Panc1 (cell line): ENCODE results near the gene PLEKHA7.

Experiments
- POLR2AphosphoS5 ChIP-seq: IDR thresholded peaks from 2 replicates; pipeline ENCODE4 v1.6.1; 2012; ENCODE audit warnings: mild to moderate bottlenecking, low read depth, low read length, moderate library complexity
- REST ChIP-seq, 2 experiments: IDR thresholded peaks; 2 replicates each; pipeline ENCODE4 v1.6.1; 2011 to 2012; ENCODE audit warnings: low read depth in 2 of 2, control low read depth in 1 of 2, low read length in 1 of 2, mild to moderate bottlenecking in 1 of 2, moderate library complexity in 1 of 2; ENCODE audit not compliant: insufficient read depth in 1 of 2
- SIN3A ChIP-seq: IDR thresholded peaks from 2 replicates; pipeline ENCODE4 v1.6.1; 2012; ENCODE audit warnings: low read depth, mild to moderate bottlenecking, low read length, moderate library complexity, borderline replicate concordance; ENCODE audit not compliant: insufficient read depth
- TCF7L2 ChIP-seq: IDR thresholded peaks from 2 replicates; pipeline ENCODE4 v1.6.1; 2011; ENCODE audit warnings: mild to moderate bottlenecking, low read depth, low read length, inconsistent platforms
- TF ChIP-seq, protein P1 (sequence below): fragments of 450-650 bp; IDR thresholded peaks from 2 replicates; pipeline ENCODE4 v1.5.1; 2017; ENCODE audit warnings: mild to moderate bottlenecking

DNA sequence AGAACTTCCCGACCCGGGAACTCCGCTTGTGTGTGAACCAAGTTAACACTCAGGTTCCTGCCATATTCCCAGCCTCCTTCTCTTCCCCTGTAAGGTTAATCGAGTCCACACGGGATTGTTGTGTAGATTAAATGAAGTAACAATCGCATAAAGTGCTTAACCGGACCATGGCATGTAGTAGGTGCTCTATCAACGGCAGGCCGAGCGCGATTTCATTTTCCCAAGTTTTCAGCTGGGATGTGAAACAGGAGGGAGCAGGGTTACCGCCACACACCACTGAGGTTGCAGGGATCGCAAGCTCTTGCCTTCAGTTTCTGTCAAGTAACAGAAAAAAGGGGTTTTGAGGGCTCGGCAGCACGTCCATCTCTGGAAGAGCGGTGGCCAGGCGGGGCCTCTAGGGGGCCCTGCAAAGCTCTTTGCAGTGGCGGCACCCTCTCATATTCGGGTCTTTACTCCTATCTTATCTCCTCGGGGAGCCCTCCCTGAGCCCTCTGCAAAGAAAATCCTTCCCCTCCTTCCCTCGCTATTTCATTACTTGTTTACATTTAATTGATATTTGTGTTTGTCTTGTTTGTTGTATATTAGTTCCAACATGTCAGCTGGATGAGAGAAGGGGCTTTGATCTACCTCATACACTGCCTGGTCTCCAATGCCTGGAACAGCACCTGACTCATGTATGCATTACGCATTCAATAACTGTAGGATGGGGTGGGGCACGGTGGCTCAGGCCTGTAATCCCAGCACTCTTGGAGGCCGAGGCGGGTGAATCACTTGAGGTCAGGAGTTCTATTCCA lies 816 bp upstream of the PLEKHA7 start:
- TF ChIP-seq, protein P1, sequence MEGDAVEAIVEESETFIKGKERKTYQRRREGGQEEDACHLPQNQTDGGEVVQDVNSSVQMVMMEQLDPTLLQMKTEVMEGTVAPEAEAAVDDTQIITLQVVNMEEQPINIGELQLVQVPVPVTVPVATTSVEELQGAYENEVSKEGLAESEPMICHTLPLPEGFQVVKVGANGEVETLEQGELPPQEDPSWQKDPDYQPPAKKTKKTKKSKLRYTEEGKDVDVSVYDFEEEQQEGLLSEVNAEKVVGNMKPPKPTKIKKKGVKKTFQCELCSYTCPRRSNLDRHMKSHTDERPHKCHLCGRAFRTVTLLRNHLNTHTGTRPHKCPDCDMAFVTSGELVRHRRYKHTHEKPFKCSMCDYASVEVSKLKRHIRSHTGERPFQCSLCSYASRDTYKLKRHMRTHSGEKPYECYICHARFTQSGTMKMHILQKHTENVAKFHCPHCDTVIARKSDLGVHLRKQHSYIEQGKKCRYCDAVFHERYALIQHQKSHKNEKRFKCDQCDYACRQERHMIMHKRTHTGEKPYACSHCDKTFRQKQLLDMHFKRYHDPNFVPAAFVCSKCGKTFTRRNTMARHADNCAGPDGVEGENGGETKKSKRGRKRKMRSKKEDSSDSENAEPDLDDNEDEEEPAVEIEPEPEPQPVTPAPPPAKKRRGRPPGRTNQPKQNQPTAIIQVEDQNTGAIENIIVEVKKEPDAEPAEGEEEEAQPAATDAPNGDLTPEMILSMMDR, result peak; percentile 88
- TF ChIP-seq POLR2AphosphoS5, result no peak
- peak; percentile 67; the same call in 1 of the 2 replicates for TF ChIP-seq TCF7L2
- TF ChIP-seq SIN3A, result no peak
- no peak for TF ChIP-seq REST (IDR thresholded peaks at IDR 0.05; ENCODE audit: insufficient read depth in 1 of 2, low read depth in 2 of 2, low read length in 1 of 2)
